Muscle of back (tissue), 13 donors: ENCODE data around the gene SMIM22. TPM values are rescaled to one million over a fixed set of nuclear protein-coding genes. Genes with fewer than 3 reads are reported as not detected.

ENCODE experiments used
- DNase-seq, 3 donors: peaks; one replicate each; pipeline versions ENCODE4 v3.0.0 to v3.0.0-alpha.2; 2013
- long read RNA-seq, 9 donors: transcript quantifications; one replicate each; lab custom pipeline, GENCODE V29; 2026
- polyA plus RNA-seq, 10 donors: library from polyadenylated mRNA; unstranded; fragments of 120-200 nt; gene quantifications; one replicate each; pipeline ENCODE4 v1.2.1, GENCODE V29; 2013; ENCODE audit not compliant: insufficient read length in 10 of 10

SMIM22 gene, protein sequence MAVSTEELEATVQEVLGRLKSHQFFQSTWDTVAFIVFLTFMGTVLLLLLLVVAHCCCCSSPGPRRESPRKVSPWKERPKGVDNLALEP
- polyA plus RNA-seq = under 1 TPM in 3 of 10 donors, not detected in 7; 0.37 to 0.52 (median 0.46) TPM
- long read RNA-seq, donor 1 = 0 reads
- long read RNA-seq, donor 2 = 0 reads
- long read RNA-seq, donor 3, partial matches to known transcripts = 0 of 2 reads
- long read RNA-seq, donor 3, other reads (novel, unspliced or antisense) = 0 of 2 reads
- long read RNA-seq, donor 4 = 0 reads
- long read RNA-seq, donor 5 = 0 reads
- long read RNA-seq, donor 6, partial matches to known transcripts = 0 of 1 reads
- long read RNA-seq, donor 6, other reads (novel, unspliced or antisense) = 0 of 1 reads
- long read RNA-seq, donor 7 = 0 reads
- long read RNA-seq, donor 8 = 0 reads
- long read RNA-seq, donor 9 = 0 reads

DNA sequence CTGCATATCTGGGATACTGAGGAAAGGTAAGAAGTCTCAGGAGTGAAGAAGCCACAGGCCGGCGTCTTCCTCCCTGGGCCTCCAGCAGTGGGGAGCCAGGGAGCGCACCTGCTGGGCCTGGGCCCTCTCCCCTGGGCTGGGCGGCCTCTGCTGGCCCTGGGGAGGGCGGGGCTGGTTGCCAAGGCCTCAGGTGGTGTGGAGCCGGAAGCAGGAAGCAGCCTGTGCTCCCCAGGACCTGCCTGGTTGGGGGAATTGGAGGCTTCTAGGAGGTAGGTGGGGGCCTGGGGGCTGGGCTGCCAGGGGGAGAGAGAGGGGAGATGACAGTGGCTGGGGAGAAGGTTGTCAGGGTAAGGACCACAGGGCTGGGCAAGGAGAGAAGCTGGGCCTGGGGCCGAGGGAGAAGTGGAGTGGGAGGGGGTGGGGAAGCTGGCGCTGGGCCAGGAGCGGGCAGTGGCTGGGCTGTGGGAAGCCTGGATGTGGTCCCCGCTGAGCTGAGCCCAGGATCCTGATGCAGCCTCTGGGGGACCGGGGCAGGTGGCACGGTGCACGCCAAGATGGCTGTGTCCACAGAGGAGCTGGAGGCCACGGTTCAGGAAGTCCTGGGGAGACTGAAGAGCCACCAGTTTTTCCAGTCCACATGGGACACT, at the start of gene SMIM22:
Gene SMIM22, plus strand, starts transcription at position 189 of the 647 bp plus-strand sequence. Its CDS starts 366 bp downstream, at position 555.
- DNase-seq = no peak

DNA sequence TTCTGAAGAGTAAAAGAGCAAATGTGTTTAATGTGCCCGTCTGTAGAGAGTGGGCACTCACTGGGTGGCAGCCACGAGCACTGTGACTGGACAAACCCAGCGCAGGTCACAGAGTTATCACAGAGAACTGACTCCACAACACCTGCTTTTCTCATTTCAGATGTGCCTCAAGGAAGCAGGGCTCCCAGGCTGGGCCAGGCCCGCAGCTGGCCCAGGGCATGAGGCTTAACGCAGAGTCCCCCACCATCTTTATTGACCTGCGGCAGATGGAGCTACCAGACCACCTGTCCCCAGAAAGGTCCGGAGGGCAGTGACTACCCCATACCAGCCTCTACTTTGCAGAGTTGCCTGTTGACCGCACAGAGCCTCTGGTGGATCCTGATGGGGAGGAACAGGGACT, 49.0 kb upstream of the SMIM22 start:
- no peak for DNase-seq

DNA sequence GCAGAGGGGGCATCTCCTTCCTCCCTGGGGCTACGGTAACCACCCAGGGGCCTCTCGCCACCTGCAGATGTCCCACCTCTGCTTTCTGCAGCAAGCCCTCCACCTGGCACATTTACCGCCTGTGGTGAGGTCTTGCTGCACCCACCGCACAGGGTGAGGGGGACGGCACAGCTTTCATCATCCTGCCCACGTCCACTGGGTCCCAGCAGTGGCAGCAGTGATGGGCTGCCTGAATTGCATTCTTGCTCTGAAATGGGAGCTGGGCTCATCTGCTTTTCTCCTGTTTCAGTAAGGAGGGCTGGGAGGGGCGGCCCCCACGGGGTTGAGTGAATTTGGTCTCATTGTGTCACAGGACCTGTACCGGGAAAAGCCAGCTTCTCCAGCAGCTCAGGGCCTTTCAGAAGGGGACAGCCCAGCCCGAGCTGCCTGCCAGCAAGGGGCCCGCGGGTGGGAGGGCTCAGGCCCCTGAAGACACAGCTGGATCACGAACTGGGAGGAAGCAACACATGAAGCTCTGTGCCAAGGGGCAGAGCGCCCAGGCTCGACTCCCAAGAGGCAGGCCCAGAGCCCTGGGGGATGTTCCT, 48.1 kb upstream of the SMIM22 start:
- no peak for DNase-seq

DNA sequence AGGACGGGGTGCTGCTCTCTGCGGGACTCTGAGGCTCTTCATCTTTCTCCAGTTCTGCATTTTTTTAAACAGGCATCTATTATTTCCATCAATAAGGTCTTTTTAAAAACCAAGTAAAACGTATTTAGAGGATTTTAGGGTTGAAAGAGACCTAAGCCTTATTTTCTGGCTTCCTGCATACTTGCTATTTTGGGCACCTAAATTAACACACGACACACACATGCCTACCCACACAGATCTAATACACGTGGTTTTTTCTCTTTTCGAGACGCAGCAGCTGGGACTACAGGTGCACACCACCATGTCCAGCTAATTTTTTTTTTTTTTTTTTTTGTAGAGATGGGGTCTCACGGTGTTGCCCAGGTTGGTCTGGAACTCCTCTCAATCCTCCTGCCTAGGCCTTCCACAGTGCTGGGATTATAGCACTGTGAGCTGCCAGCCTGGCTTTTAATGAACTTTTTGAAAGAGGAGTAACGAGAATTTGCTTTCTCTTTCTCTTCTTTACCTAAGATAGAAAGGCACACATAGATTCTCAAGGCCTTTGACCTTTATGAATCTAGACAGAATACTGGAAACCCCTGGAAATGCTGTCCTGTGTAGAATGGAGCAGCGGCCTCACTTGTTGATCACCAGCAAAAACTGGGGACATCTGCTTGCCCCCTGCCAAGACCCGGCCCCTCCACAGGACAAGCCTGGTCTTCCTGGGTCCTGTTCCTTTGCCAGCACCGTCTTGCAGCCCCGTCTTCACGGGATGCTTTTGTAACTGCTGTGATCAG, 47.1 kb upstream of the SMIM22 start:
- DNase-seq = no peak

DNA sequence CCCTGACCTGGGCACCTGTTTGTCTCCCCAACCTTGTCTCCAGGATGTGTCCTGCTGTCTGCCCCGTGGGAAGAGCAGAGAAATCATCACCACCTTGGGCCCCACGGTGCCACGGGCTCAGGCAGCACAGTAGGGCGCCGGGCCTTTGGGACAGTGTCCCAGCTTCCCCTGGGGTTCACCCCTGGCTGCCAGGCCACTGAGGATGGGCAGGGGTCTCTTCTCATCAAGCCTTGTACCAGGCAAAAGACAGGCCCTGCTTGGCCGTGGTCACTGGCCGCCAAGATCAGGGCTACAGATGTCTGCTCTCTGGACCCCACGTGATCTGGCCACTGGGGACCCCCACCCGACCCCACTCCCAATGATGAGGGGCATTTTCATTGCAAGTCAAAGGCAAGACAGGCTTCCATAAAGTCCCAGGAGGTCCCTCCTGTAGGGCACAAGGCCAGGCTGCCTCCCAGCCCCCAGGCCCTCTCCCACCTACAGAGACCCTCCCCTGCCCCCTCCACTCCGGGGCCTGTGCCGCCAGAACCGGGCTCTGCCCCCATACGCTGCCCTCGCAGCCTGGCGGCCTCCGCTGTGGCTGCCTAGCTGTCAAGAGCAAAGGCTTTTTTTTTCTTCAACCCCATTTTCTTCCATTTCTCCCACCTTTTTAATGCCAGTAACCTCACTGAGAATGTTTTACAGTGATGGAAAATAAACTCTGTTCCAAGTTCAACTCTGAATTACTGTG, 46.3 kb upstream of the SMIM22 start:
- no peak for DNase-seq

DNA sequence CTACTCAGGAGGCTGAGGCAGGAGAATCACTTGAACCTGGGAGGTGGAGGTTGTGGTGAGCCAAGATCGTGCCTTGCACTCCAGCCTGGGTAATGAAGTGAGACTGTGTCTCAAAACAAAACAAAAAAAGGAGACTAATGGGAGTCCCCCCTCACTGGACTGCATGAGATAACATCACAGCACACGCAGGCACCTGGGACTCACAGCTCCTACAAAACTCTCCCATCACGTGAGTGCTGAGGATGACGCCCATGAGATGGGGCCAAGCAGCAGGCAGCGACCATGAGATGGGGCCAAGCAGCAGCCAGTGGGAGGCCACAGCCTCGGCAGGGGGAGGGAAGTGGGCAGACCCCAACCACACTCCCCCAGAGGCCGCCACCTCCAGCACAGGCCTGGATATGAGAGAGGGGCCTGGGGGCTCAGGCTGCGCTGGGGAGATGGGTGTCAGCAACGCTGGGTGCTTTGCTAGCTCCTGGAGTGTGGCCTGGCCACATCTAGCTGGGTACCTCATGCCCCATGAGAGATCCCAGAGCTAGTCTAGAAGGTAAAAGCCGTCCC, 45.4 kb upstream of the SMIM22 start:
- DNase-seq = no peak

DNA sequence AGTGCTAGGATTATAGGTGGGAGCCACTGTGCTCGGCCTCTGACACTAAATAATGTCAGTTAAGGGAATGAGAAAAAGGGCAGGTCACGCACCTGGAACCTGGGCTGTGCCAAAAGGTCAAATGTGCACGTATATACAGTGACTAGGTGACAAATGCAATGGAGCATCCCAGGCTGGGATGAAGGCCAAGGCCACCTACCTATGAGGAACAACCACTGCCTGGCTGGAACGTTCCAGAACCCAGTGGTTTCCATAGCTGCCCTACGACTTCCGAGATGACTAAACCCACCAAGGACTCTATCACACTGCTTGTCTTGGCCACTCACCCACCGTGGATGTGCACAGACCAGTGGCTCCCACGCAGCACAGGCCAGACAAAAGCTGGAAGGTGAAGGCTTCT, 44.3 kb upstream of the SMIM22 start:
- DNase-seq = no peak

DNA sequence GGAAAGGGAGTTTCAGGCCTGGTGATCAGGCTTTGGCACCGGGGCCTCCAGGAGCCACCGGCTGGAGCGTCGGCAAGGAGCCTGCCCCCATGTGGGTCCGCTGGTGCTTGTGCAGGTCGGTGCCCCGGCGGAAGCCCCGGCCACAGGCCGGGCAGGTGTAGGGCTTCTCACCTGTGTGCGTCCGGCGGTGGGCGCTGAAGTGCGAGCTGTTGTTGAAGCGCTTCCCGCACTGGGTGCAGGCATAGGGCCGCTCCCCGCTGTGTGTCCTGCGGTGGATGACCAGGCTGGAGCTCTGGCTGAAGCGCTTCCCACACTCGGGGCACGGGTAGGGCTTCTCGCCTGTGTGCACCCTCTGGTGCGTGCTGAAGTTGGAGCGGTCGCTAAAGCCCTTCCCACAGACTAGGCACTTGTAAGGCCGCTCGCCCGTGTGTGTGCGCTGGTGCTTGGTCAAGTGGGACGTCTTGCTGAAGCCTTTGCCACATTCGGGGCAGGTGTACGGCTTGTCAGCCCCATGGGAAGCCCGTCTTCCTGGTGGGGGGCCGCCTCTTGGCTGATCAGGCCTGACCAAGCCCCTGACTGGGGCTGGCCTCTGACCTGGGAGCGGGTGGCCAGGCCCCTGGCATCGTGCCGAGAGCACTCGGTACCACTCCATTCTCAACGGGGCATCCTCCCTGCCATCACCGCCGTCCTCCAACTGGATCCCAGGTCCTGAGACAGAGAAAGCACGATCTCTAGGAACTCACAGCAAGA, 42.6 kb upstream of the SMIM22 start:
- DNase-seq = no peak

DNA sequence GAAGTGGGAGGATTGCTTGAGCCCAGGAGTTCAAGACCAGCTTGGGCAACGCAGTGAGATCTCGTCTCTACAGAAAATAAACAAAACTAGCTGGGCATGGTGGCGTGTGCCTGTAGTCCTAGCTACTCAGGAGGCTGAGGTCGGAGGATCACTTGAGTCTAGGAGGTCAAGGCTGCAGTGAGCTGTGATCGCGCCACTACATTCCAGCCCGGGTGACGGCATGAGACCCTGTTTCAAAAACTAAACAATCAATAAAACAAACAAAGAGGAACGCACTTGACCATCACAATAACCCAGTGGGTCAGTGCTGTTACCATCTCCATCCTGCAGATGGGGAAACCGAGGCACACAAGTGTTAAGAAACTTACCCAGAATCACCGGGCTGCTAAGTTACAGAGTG, 41.9 kb upstream of the SMIM22 start:
- no peak for DNase-seq

DNA sequence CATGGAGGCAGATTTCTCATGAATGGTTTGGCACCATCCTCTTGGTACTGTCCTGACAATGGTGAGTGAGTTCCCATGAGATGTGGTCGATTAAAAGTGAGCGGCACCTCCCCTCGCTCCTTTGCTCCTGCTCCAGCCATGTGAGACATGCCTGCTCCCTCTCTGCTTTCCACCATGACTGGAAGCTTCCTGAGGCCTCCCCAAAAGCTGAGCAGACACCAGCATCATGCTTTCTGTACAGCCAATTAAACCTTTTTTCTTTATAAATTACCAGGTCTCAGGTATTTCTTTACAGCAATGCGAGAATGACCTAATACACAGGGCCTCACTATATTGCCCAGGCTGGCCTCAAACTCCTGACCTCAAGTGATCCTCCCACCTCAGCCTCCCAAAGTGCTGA, 40.3 kb upstream of the SMIM22 start:
- DNase-seq = no peak

DNA sequence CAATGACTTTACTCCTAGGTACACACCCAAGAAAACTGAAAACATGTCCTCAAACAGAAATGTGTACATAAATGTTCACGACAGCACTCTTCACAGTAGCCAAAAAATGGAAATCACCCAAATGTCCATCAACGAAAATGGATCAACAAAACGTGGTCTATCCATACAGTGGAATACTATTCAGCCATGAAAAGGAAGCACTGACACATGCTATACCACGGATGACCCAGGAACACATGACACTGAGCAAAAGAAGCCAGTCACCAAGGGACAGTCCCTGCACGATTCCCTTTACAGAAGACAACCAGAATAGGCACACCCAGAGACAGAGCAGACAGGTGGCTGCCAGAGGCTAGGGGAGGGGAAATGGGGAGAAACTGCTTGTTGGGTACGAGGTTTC, 39.5 kb upstream of the SMIM22 start:
- DNase-seq = no peak

DNA sequence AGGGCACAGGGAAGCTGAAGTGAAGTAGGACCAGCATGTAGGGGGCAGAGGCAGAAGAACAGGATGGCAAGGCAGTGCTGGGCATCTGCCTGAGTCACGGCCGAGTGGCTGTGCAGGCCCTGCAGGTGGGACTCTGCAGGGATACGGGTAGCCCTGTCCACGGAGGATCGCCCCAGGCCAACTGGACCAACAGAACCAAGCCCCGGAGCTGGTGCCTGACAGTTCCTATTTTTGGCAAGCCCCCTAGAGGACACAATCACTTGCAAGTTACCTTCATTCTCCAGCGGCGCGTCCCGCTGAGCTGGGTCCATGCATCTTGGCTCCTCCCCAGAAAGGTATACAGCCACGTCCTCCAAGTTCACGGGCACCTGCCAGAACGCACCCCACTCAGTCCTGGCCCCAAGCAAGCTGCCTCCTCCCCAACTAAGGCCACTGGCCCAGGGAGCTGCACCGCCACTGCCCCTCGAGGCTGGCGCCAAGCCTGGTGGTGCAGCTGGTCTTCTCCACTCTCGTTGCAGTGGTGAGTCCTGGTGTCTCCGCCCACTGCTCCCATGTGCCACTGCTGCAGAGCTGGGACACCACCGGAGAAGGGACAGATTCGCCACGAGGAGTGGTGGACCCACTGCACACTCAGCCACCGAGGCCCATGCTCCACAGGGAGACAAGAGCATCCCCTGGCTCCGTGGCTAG, 34.8 kb upstream of the SMIM22 start:
- DNase-seq = no peak

DNA sequence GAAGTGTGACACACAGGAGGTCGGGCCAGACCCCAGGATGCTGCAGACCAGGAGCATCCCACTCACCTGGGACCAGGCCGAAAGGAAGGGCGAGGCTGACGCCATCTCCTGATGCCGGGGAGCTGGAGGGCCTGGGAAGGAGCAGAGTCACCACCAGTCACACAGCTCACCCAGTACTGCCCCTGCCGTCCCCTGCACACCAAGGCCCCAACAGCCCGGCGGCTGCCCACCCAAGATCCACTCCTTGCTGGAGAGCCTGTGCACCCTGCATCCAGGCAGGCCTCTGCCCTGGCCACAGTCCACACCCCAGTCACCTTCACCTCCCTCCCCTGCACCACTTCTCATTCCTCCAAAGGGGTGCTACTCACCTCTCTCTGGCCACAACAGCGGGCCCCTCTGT, 33.0 kb upstream of the SMIM22 start:
- DNase-seq = no peak

DNA sequence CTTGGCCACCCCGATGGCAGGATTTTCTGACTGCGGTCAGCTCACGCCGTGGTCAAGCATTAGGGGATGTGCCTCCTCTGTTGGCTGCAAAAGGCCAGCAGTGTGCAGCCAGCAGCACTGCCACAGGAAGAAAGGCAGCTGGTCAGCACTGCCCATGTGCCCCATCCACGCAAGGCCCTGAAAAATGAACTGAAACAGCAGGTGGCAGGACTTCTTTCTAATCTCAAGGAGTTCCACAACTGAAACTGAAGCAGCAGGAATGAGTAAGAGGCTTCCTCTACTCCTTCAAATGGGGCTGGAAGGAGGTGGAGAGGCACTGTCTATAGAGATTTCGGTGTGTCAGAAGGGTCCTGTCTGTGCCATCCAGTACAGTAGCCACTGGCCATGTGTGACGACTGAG, 31.4 kb upstream of the SMIM22 start:
- no peak for DNase-seq

DNA sequence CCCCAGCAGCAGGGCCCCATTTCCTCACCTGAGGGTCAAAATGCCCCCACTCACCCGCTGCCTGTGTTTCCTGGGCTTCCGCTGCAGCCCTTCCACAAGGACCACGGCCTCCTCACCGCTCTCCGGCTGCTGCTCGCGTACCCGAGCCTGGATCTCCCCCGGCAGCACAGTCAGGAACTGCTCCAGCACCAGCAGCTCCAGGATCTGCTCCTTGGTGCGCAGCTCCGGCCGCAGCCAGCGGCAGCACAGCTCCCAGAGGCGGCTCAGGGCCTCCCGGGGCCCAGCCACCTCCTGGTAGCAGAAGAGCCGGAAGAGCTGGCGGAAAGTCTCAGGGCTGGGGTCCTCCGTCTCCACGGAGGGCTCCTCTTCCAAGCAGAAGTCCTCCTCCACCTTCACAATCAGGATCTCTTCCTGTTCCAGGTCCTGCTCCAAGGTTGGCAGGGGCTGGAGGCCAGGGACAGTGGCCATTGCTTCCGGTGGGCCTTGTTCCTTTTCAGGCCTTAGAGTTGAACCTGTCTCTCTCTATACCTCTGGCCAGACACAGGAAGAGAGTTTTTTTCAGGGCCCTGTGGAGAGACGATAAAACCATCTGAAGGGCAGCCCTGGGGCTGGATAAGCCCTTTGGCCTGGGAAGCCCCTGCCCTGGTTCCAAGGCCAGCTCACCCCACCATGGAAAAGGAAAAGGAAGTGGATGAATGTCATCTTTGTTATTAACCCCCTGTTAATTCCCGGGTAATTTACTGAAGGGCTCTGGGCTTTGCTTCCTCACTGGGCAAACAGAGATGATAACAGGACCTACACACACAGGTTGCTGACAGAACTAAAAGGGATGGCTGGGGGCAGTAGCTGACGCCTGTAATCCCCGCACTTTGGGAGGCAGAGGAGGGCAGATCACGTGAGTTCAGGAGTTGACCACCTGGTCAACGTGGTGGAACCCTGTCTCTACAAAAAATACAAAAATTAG, 29.4 kb upstream of the SMIM22 start:
- no peak for DNase-seq

DNA sequence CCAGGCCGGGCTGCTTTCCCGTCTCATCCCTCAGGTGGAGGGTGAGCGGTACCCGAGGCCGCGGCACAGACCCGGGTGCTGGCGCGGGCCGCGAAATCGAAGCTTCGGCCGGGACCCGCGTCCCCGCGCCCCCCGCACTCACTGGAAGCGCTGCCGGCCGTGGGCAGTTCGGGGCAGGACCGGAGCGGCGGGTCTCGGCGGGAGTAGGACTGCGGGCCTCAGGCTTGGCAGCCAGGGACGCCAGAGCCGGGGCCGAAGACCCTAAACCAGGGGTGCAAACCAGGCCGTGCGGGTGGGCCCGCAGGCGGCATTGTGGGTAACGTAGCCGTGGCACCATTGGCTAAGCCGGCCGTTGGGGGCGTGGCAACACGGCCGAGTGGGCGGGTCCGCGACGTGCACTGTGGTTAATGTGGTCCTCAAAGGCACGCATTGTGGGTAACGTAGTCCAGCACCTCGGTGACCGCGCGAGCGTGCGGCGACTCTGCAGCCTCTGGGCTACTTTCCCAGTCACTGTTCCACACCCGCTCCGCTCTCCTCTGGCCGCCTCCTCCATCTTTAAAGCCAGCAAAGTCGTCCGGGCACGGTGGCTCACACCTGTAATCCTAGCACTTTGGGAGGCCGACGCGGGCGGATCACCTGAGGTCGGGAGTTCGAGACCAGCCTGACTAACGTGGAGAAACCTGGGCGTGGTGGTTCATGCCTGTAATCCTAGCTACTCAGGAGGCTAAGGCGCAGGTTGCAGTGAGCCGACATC, 28.1 kb upstream of the SMIM22 start, which contains the start of gene ZNF500:
Gene ZNF500, minus strand, starts transcription at position 288 of the 754 bp plus-strand sequence. CDS start 1,184 bp downstream, outside the sequence.
- peak; percentile 96 to 99 (median 97) for DNase-seq

DNA sequence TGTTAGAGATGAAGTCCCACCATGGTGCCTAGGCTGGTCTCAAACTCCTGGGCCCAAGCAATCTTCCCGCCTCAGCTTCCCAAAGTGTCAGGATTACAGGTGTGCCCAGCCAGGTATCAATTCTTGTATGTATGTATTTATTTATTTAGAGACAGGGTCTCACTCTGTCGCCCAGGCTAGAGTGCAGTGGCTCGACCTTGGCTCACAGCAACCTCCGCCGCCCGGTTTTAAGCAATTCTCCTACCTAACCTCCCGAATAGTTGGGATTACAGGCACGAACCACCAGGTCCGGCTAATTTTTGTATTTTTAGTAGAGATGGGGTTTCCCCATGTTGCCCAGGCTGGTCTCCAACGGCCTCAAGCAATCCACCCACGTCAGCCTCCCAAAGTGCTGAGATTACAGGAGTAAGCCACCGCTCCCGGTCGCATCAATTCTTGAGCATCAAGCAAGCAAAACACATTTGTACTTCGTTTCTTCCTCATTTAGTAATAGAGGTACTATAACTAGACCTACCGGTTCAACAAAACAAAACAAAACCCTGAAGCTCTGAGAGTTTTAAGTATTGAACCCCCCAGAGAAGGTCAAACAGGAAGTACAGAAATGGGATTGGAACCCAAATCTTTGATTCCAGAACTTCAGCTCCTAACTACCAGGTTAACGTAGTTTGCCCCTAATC, 27.2 kb upstream of the SMIM22 start:
- DNase-seq = peak in 1 of 3 donors; percentile 24
